HPDE6-E6E7 (cell line): ENCODE data around the gene BORCS5.
"Not testable (repeated sequence)": the region's sequence is repeated elsewhere in the genome, so short reads cannot be mapped to it uniquely, and the experiment has no call there.

Experiments used
- DNase-seq: peaks from one replicate; pipeline ENCODE4 v3.0.0; 2011; ENCODE audit warnings: missing footprints; ENCODE audit errors: extremely low spot score

Gene BORCS5

GRCh38 chr12:12488296-12488695 lies 131.4 kb downstream of the BORCS5 start:
- no peak for DNase-seq

DNA sequence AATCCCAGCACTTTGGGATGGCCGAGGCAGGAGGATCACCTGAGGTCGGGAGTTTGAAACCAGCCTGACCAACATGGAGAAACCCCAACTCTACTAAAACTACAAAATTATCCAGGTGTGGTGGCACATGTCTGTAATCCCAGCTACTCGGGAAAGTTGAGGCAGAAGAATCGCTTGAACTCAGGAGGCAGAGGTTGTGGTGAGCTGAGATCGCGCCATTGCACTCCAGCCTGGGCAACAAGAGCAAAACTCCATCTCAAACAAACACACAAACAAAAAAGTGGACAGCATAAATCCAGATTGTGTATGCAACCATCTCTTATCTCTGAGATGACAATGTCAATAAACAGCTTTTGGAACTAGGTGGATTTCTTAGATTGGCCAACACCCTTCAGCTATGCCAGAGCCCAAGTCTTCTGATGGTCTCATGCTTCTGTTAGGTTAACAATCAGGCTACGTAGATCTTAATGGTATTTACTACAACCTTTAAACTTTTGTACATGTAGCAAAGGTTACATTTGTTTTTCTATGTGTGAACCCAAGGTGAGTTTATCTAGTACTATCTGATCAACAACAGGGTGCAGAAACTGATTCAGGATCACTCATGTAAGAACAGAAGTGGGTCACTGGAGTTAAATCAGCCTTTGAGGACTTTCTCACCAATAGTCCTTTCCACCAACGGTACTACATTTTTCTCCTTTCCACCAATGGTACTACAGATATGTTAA lies 132.1 kb downstream of the BORCS5 start:
- no peak for DNase-seq

GRCh38 chr12:12491606-12492005 lies 134.7 kb downstream of the BORCS5 start:
- no peak for DNase-seq

DNA sequence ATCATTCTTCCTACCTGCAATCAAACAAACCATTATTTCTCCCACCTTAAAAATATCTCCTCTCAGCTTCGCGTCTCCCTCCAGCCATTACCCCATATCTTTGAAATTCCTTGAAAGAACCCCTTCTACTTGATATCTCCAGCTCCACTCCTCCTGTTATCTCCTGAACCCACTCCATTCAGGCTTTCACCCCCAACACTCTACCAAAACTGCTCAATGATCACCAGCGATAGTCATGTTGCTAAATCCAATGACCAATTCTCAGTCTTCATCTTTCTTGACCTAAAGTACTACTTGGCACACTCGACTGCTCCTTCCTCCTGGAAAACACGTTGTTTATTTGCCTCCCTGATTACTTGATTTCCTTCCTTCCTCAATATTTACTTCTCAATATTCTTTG lies 135.7 kb downstream of the BORCS5 start:
- no peak for DNase-seq

DNA sequence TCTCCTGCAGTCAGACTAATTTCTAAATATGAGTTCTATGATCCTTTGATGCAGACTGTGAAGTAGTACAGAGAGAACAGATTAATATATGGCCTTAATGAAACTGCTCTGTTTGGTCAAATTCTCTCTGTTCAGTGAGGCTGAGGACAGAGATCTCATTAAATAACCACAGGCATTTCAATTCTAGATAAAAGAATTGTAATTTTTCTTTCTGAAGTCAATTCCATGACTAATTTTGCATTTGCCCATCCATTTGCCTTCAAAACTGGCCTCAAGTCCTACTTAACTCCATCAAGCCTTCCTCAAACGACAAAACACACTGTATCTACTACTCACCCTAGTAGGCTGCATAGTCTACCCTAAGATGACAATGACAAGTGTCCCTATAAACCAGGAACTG lies 138.7 kb downstream of the BORCS5 start:
- no peak for DNase-seq

GRCh38 chr12:12498210-12498609 lies 141.3 kb downstream of the BORCS5 start:
- DNase-seq, result no peak

- no peak for DNase-seq
Measured at GRCh38 chr12:12499909-12500604, 143.2 kb downstream of the BORCS5 start.

DNA sequence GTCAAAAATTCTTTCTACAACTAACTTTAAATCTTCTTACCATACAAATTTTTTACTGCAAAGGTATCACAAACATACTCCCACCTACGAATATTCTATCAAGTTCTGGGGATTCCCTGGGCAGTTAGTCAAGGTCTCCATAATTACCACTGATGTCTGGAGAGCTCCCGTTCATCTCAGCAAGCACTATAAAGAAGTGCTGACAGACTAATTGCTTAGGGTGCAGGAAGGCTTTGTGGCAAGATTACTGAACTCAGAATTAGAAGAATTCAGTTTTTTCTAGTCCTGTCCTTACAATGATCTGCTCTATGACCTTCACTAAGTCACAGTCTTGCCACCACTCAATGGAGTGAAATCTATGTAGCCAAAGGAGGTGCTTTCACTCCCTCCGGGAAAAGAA lies 144.2 kb downstream of the BORCS5 start:
- DNase-seq, result no peak

DNA sequence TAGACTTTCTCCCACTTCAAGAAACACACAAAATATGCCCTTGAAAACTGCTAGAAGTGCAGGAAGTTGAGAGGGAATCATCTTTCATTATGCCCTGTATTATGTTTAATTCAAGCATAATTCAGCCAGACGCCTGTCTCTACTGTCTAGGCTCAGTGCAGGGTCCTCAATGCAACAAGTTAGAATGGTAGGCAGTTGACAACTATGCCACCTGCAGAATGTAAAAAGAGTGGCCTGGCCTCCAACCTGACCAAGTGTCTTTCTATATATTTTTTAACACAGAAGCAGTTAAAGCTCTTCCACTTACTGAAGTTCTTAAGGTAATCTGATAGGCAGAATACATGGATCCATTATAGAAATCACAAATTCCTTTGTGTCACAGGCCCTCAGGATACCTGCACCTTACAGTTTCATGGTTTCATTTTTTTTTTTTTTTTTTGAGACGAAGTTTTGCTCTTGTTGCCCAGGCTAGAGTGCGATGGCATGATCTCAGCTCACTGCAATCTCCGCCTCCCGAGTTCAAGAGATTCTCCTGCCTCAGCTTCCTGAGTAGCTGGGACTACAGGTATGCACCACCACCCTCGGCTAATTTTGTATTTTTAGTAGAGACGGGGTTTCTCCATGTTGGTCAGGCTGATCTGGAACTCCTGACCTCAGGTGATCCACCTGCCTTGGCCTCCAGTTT lies 145.4 kb downstream of the BORCS5 start:
- not testable (repeated sequence) for DNase-seq

GRCh38 chr12:12502815-12503151 lies 145.9 kb downstream of the BORCS5 start:
- no peak for DNase-seq

DNA sequence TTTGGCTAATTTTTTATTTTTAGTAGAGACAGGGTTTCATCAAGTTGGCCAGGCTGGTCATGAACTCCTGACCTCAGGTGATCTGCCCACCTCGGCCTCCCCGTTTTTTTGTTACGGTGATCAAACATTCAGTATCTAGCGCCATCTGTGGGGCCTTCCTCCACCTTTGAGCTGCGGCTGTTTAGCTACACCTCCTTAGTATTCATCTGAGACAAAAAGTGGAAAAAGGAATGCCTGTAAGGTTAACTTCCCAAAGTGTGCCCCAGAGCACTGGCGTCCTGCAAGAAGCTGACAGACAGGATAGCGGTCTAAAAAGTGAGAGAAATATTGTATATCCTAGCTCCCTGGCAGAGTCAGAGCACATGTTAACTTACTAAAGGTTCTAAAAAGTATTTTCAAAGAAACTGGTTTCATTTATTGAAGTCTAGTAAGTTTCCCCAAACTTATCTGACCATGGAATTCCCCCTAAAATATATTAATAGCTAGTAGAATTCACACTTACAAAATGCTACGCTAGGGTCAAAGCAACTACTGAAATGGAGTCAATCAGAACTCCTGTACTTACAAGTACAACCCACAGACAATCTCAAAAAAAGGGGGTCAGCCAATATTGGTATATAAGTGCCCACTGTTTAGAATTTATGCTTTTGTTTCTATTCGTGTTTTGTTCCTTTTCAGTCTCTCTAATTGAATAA lies 146.7 kb downstream of the BORCS5 start:
- DNase-seq, result no peak

DNA sequence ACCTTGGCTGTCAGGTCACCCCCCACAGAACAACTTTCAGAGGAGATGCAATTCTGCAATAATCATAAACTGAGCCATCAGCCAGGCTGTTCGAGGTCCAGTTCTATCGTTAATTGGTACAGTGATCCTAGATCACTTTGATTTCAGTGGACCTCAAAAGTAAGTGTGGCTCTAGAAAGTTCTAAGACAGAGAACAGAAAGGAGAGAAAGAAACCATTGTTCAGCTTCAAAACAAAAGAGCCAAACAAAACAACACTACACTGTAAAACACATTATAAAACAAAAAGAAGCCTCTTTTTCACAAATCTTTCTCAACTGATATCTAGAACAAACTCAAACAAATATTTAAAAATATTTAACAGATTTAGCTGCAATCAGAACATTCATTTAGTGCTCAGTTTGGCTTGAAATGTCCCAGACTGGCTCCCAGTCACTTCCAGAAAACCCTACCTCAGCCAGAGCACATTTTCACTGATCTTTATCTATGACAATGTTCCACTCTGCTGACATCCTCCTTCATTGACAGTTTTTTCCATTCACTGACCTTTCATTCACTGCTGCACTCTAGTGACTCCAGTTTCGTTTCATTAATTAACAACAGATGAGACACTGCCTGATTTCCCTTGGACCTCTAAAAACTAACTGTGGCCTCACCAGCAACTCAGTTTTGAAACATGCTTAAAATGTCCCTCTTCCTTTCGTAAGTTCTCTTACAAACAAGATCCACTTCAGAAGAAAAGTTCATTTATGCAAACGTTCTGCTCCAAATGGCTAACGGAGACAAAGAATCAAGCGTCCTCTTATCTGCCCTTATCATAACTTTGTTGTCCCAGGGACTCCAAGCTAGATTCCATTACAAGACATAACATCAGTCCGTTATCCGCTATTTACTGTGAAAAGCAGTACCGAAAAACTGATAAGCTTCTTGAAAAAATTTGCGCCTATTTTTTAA lies 148.9 kb downstream of the BORCS5 start:
- DNase-seq, result no peak

DNA sequence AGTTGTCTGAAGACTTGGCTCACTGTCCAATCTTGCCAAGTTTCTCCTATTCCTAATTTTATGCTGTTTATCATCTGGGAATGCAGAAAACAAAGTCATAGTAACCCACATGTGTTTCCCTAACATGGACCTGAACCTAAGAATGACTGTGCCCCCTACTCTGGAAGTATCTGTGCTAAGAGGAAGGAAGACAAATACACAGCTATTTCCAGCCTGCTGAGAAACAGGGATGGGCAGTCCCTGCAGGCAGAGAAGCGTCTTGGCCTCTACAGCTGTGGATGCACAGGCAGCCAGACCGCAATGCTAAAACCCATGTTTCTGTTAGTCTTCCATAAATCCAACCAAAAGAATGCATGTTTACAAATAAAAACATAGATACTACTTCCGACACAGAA lies 149.6 kb downstream of the BORCS5 start:
- DNase-seq, result no peak

DNA sequence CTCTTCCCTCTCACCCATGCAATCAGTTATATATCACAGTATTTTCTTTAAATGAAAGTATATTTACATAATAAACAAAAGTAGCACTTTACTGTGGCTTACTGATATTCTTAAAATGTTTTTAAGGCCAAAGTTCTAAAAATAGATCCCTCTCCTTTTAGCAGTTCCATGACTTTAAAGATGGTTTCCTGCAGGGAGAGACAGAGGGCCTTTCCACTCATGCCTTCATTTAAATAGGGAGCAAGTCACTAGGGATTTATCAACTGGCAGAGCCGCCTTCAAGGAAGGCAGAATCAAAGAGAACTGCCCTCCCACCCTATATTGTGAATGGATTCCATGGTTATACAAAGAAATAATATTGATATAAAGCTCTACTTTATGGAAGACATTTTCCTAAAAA lies 150.2 kb downstream of the BORCS5 start:
- no peak for DNase-seq

- no peak for DNase-seq
Measured at GRCh38 chr12:12508612-12509011, 151.7 kb downstream of the BORCS5 start.

DNA sequence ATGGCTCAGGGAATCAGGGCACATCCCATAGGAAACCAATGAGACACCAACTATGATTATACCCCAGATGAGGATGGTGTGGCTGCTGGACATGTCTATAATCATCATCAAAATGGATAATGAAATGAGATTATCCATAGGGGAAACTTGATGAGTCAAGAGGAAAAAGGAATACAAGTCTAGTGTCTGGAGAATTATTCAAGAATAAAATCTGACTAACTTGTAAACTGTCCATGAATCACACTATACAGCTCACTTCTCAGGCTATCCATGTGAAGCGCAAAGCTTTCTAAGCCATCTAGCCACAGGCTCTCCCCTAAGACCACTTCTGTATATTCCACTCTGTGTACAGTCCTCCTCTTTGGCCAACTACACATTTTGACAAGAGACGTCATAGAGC lies 153.3 kb downstream of the BORCS5 start:
- DNase-seq, result no peak

- DNase-seq, result no peak
Measured at GRCh38 chr12:12510551-12510950, 153.7 kb downstream of the BORCS5 start.

DNA sequence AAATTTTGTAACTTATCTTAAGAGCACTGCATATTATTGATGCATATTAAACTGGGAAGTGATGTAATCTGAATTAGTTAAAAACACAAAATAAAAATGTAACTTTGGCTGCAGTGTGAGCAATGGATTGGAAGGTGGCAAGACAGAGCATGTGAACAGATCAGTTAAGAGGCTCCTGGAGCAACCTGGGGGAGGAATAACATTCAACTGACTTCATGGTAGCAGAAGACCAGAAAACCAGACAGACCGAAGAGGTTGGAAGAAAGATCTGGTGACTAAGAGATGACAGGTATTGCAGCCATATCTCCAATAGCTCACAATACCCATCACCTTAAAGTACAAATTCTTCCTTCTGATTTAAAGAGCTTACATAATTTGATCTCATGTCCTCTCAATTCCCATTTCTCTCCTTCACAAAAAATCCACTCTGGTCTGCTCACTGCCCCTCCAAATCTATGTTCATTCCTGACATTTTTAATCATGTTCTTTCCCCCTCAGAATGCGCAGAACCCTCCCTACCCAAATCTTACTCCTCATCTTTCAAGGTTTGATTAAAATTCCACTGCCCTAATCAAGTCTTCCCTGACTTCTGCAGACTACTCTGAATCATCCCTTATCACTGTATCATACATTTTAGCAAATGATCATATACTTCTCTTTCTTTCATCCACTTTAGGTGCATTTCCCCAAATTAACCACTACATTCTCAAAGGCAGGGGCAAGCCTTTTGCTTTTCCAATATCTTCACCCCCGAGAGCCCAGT lies 154.3 kb downstream of the BORCS5 start:
- DNase-seq, result no peak

DNA sequence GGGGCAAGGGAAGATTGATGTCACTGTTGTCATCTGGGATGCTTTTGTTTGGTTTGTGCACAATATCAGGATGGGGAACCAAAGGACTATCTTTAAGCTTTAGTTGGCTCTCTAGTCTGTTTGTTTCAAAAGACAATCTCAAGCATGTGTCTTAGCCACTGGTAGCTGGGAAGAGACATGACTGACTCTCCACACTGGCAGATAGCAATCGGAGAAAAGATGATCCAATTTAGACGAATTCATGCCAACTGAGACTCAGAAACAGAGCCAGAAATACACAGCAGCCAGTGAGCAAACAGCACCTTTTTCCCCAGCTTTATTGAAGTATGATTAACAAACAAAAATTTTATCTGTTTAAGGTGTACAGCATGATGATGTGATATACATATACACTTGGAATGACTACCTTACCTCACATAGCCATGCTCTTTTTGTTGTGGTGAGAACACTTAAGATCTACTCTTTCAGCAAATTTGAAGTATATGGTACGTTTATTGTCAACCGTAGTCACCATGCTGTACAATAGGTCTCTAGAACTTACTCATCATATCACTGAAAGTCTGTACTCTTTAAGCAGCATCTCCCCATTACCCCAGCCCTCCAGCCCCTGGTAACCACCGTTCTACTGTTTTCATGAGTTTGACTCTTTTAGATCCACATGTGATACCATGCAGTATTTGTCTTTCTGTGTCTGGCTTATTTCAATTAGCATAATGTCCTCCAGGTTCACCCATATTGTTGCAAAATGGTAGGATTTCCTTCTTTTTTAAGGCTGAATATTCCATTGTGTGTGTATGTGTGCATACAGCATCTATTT lies 155.2 kb downstream of the BORCS5 start:
- no peak for DNase-seq
